Lower leg skin (tissue), 3 donors: Measurements from ENCODE around the gene ZBTB21.

Source experiments
- POLR2A ChIP-seq, 2 donors: fragments of 450-650 bp; IDR thresholded peaks; one replicate each; pipeline ENCODE4 v1.6.1; 2016 to 2017; ENCODE audit warnings: antibody characterized with exemption in 2 of 2, mild to moderate bottlenecking in 1 of 2, moderate library complexity in 1 of 2
- TF ChIP-seq, protein P1 (sequence below), 3 donors: fragments of 450-650 bp; IDR thresholded peaks; one replicate each; pipeline ENCODE4 v1.5.1; 2016; ENCODE audit warnings: antibody characterized with exemption in 3 of 3, mild to moderate bottlenecking in 3 of 3, moderate library complexity in 2 of 3

DNA sequence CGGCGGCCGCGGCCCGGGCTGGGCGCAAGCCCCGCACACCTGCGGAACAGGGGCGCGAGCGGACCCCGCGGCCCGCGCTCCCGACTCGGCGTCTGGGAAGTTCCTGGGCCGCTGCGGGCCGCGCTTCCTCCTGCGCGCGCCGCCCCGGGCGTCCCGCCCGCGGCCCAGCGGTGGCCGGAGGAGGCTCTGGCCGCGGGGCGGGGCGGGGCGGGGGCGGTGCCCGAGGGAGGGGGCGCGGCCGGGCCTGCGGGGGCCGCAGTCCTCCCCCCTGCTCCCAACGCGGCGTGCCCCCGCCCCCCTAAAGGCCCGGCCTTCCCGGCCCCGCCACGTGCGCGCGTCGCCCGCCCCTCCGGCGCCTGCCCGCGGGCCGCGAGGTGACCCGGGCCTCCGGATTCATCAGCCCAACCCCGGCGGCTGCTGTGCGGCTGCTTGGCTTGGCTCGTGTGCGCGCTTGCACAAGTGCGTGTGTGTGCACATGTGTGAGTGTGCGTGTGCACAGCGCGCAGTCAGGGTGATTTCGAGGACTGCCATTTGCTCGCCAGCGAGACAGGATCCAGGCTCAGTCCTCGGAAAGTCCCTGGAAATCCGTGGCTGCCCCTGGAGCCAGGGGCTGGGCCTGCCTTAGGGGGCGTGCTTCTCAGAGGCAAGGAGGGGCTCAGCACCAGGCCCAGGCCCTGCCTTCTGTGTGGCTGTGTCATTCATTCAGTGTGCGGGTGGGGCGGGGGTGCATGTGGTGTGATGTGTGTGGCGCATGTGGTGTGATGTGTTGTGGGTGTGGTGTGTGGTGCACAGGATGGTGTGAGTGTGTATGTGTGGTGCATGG lies 56.1 kb downstream of the ZBTB21 start, which contains the start of gene C2CD2:
- TF ChIP-seq, protein P1, sequence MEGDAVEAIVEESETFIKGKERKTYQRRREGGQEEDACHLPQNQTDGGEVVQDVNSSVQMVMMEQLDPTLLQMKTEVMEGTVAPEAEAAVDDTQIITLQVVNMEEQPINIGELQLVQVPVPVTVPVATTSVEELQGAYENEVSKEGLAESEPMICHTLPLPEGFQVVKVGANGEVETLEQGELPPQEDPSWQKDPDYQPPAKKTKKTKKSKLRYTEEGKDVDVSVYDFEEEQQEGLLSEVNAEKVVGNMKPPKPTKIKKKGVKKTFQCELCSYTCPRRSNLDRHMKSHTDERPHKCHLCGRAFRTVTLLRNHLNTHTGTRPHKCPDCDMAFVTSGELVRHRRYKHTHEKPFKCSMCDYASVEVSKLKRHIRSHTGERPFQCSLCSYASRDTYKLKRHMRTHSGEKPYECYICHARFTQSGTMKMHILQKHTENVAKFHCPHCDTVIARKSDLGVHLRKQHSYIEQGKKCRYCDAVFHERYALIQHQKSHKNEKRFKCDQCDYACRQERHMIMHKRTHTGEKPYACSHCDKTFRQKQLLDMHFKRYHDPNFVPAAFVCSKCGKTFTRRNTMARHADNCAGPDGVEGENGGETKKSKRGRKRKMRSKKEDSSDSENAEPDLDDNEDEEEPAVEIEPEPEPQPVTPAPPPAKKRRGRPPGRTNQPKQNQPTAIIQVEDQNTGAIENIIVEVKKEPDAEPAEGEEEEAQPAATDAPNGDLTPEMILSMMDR (IDR thresholded peaks at IDR 0.05), result no peak
- no peak for TF ChIP-seq POLR2A (IDR thresholded peaks at IDR 0.05)
